GM15510 (cell line): Measurements from ENCODE around the gene TMEM154.
A peak's percentile ranks its signal among the peaks of the same experiment; 100 is the strongest.

ENCODE experiments used
- POLR2A ChIP-seq: IDR thresholded peaks from 3 replicates; pipeline ENCODE4 v1.6.1; 2011; ENCODE audit warnings: borderline replicate concordance; ENCODE audit not compliant: insufficient read length; ENCODE audit errors: extremely low read depth

Gene TMEM154, protein sequence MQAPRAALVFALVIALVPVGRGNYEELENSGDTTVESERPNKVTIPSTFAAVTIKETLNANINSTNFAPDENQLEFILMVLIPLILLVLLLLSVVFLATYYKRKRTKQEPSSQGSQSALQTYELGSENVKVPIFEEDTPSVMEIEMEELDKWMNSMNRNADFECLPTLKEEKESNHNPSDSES

GRCh38 chr4:152679414-152680281 lies at the start of gene TMEM154:
Gene TMEM154, minus strand, starts transcription at chr4:152679997. Its CDS starts 64 bp downstream, at chr4:152679933.
- peak; percentile 94 for TF ChIP-seq POLR2A

GRCh38 chr4:152729466-152729865 lies 49.7 kb upstream of the TMEM154 start:
- TF ChIP-seq POLR2A: no peak

GRCh38 chr4:152728343-152728742 lies 48.5 kb upstream of the TMEM154 start:
- TF ChIP-seq POLR2A: no peak

DNA sequence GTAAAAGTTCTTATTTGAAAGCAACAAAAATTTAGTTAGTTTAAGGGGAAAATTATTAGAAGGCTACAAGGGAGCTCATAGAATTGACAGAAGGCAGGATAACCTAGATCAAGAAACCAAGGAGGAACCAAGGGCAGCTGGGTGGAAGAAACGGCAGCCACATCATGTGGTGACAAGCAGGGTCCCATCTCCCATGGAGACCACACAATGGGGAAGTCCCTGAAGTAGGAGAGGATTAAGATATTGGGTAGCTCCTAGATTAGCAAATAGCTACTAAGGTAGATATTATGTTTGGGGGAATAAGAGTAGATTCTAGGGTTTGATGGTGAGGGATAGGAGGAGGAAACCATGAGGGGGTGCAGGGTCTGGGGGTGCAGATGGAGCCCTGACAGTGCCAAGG lies 48.0 kb upstream of the TMEM154 start:
- TF ChIP-seq POLR2A: no peak

GRCh38 chr4:152724494-152724893 lies 44.7 kb upstream of the TMEM154 start:
- no peak for TF ChIP-seq POLR2A

DNA sequence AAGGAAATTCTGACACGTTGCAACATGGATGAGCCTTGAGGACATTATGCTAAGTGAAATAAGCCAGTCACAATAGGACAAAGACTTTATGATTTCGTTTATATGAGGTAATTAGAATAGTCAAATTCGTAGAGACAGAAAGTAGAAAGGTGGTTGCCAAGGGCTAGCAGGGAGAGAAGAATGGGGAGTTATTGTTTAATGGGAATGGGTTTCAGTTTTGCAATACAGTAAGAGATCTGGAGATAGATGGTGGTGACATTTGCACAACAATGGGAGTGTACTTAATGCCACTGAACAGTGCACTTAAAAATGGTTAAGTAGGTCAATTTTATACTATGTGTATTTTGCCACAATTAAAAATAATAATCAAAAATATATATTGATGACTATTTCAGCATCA lies 43.4 kb upstream of the TMEM154 start:
- no peak for TF ChIP-seq POLR2A

- TF ChIP-seq POLR2A: no peak
Observed at GRCh38 chr4:152719801-152720556, 40.2 kb upstream of the TMEM154 start.

- TF ChIP-seq POLR2A: no peak
Observed at GRCh38 chr4:152719291-152719690, 39.5 kb upstream of the TMEM154 start.

DNA sequence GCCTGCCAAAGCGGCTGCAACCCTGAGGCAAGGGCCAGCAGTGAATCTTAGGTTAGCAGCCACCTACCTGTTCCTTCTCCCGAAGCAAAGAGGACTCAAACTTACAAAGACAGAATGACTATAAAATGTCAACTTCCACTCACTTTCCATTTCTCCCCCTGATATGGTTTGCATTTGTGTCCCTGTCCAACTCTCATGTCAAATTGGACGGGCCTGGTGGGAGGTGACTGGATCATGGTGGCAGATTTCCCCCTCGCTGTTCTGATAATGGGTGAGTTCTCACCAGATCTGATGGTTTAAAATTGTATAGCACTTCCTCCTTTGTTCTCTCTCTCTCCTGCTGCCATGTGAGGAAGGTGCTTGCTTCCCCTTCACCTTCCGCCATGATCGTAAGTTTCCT lies 35.3 kb upstream of the TMEM154 start:
- no peak for TF ChIP-seq POLR2A

DNA sequence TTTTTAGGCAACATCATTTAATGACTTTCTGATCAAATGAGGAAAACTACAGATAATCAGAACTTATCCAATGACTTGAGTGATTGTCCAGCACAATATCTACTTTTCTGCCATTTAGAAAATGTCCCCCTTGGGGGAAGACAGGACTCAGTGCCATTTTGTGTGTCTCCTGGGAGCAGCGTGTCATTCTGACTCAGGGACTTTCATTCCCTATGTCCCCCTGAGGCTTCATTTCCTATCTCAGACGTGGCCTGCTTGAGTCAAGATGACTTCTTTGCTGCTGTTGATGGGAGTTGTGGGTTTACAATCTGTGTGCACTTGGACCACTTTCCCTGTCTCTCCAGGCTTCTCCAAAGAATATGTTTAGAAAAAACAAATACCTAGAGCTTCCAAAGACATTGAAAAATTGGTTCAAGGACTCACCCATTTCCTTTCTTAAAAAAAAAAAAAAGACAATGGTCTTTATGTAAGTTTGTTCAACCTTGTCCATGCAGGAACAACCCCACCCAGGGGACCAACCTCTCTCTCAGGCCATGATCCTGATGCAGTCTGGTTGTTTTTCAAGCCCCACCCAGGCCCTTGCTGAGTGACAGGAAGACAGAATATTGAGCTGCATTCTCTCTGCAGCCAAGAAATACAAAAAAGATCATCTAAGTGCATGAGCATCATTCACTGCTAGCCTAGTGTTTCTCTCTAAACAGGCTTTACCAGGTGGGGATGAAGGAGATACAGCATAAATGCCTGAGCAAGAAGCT lies 34.3 kb upstream of the TMEM154 start:
- TF ChIP-seq POLR2A: no peak

DNA sequence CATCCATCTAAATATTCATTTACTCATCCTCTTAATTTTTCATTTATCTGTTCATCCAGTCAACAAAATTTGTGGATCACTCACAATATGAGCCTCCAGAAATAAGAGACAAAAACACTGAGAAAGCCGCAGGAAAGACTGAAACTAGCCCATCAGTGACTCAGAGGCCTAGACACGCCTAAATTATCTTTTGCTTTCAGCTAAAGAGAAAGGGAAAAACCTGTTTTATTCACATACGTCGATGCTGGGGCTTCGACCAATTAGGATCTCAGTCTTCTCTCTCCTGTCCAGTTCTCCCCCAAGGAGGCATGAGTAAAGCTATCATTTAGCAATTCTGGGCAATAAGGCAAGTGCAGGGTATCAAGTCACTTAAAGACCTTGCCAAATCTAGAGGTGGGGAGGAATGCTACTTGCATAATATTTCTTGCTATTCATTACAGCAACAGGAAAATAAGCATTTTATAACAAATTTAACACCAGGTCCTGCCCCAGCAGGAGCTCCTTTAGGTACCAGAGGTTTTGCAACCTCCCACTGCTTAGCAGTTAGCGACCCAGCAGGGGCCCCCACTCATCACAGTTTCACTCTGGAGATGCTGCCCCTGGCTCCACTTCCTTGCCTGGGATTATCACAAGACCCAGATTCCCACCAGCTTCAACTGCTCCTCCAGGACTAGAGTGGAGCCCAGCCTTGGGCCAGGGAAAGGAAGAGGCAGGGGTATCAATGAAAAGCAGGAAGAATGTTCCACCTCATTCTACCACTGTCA lies 30.1 kb upstream of the TMEM154 start:
- no peak for TF ChIP-seq POLR2A

GRCh38 chr4:152708796-152709195 lies 29.0 kb upstream of the TMEM154 start:
- no peak for TF ChIP-seq POLR2A

- TF ChIP-seq POLR2A: no peak
Observed at GRCh38 chr4:152708361-152708760, 28.6 kb upstream of the TMEM154 start.

DNA sequence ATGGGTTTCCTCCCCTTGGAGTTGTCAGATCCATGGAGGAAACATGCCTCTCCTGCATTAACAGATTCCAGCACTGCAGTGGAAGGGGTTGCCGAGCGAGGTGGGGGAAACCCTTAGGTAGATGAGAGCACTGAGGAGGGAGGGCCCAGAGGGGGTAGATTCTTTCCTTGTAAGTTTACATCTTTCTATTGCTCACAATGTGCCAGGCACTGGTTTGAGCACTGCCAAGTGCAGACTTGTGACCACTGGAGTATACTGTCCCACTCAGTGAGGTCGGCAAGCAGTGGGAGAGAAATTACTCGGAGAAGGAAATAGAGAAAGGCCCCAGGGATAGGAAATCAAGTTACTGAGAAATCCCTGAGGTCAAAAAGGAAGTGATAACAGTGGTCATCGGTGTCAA lies 27.8 kb upstream of the TMEM154 start:
- no peak for TF ChIP-seq POLR2A
